ENCODE measurements around the gene TAMALIN.

TAMALIN gene

GRCh38 chr12:52006726-52007157, at the start of gene TAMALIN:
Gene TAMALIN (plus strand): TSS chr12:52006946. CDS start chr12:52007020, 74 bp downstream.
- peak within 1 kb of the TSS; percentile 91 for H3K4me3 Mint-ChIP-seq
- peak within 1 kb of the TSS; percentile 87 for H3K27ac Mint-ChIP-seq
- no peaks in the 10 kb centered on the region for H3K27me3 Mint-ChIP-seq
- H3K36me3 Mint-ChIP-seq: no peaks in the 10 kb centered on the region
- H3K4me1 Mint-ChIP-seq (ENCODE audit: low read depth): peaks cover 22% of the 10 kb centered on the region
- no peaks in the 10 kb centered on the region for H3K9me3 Mint-ChIP-seq (ENCODE audit: low read depth)

- no peaks in the 10 kb centered on the region for H3K27me3 Mint-ChIP-seq
- no peaks in the 10 kb centered on the region for H3K9me3 Mint-ChIP-seq (ENCODE audit: low read depth)
- no peak overlapping the region for H3K4me3 Mint-ChIP-seq
- H3K4me1 Mint-ChIP-seq (ENCODE audit: low read depth): peaks cover 63% of the 10 kb centered on the region
- H3K36me3 Mint-ChIP-seq: peaks cover 3% of the 10 kb centered on the region
- H3K27ac Mint-ChIP-seq: no peak overlapping the region
Measured at GRCh38 chr12:51958542-51958941, 48.2 kb upstream of the TAMALIN start.

- H3K4me3 Mint-ChIP-seq: no peak overlapping the region
- peaks cover 3% of the 10 kb centered on the region for H3K36me3 Mint-ChIP-seq
- peaks cover 56% of the 10 kb centered on the region for H3K4me1 Mint-ChIP-seq (ENCODE audit: low read depth)
- H3K27ac Mint-ChIP-seq: no peak overlapping the region
- no peaks in the 10 kb centered on the region for H3K27me3 Mint-ChIP-seq
- no peaks in the 10 kb centered on the region for H3K9me3 Mint-ChIP-seq (ENCODE audit: low read depth)
Measured at GRCh38 chr12:51959211-51959610, 47.5 kb upstream of the TAMALIN start.

DNA sequence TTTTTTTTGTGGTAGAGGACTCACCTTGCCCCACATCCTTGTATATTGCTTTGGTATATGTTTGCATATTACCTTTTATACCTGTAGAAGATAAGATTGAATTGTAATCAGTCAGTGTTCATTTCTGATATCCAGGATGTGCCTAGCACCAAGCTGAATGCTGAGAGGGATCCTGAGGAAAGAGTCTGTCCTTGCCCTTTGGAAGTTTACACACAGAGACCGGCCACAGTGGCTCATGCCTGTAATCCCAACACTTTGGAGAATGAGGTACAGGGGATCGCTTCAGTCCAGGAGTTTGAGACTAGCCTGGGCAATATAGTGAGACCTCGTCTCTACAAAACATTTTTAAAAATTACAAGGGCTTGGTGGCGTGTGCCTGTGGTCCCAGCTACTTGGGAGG, 46.8 kb upstream of the TAMALIN start:
- H3K27ac Mint-ChIP-seq: no peak overlapping the region
- H3K4me1 Mint-ChIP-seq (ENCODE audit: low read depth): peaks cover 49% of the 10 kb centered on the region
- no peak overlapping the region for H3K4me3 Mint-ChIP-seq
- H3K36me3 Mint-ChIP-seq: peaks cover 3% of the 10 kb centered on the region
- no peaks in the 10 kb centered on the region for H3K27me3 Mint-ChIP-seq
- H3K9me3 Mint-ChIP-seq (ENCODE audit: low read depth): no peaks in the 10 kb centered on the region

- H3K4me1 Mint-ChIP-seq (ENCODE audit: low read depth): peaks cover 43% of the 10 kb centered on the region
- peaks cover 3% of the 10 kb centered on the region for H3K36me3 Mint-ChIP-seq
- no peak overlapping the region for H3K4me3 Mint-ChIP-seq
- H3K27me3 Mint-ChIP-seq: no peaks in the 10 kb centered on the region
- no peaks in the 10 kb centered on the region for H3K9me3 Mint-ChIP-seq (ENCODE audit: low read depth)
- no peak overlapping the region for H3K27ac Mint-ChIP-seq
Measured at GRCh38 chr12:51960488-51960887, 46.3 kb upstream of the TAMALIN start.

DNA sequence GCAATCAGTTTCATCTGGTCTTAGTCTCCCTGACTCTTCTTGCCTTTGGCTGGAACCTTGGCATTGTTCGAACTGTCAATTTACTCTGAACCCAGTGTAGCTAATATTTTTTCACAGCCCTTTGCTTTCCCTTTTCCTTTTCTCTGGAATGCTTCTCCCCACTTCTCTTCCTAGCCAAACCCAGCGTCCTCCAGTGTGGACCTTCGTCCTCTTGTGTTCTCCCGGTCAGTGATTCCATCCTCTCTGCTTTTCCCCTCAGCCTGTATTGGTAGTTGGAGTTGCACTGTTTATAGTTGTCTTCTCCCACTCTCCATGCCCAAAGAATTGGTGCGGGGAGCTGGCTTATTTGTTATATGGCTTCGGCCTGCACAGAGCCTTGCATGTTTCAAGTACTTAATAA, 45.9 kb upstream of the TAMALIN start:
- no peaks in the 10 kb centered on the region for H3K27me3 Mint-ChIP-seq
- H3K4me3 Mint-ChIP-seq: no peak overlapping the region
- H3K27ac Mint-ChIP-seq: no peak overlapping the region
- H3K9me3 Mint-ChIP-seq (ENCODE audit: low read depth): no peaks in the 10 kb centered on the region
- peaks cover 39% of the 10 kb centered on the region for H3K4me1 Mint-ChIP-seq (ENCODE audit: low read depth)
- peaks cover 3% of the 10 kb centered on the region for H3K36me3 Mint-ChIP-seq

DNA sequence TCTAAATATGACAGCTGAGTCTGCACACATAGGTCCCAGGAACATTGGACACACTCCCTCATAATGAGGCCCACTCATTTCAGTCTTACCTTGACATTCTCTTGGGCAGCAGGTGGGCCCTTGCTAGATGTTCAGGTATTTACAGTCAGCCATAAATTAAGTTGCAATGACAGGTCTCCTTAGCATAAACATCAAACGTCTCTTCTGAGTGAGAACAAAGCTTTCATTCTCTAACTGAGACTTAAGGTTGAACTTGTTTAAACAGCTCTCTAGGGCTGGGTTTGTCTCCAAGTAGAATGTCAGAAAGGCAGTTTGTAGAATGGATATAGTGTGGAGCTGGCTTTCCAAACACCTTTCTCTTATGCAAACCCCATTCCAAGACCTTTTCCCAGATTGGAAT, 44.9 kb upstream of the TAMALIN start:
- H3K9me3 Mint-ChIP-seq (ENCODE audit: low read depth): no peaks in the 10 kb centered on the region
- no peak overlapping the region for H3K27ac Mint-ChIP-seq
- H3K27me3 Mint-ChIP-seq: no peaks in the 10 kb centered on the region
- peaks cover 3% of the 10 kb centered on the region for H3K36me3 Mint-ChIP-seq
- H3K4me3 Mint-ChIP-seq: no peak overlapping the region
- peaks cover 36% of the 10 kb centered on the region for H3K4me1 Mint-ChIP-seq (ENCODE audit: low read depth)

DNA sequence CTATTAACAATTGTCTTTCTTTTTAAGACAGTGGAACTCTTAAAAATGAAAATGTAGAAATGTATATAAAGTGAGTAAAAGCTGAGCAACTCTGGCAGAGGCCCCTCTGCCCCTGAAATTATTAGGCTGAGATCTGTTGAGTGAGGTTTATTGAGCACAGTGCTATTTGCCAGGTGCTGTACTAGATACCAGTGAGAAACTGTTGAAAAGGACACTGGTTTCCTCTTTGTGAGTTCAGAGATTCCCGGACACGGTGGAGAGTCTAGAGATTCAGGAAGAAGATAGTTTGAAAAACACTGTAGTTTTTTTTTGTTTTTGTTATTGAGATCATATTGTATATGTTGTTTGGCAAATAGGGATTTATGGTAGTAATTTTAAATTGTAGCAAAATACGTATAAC, 44.0 kb upstream of the TAMALIN start:
- Mint-ChIP-seq H3K9me3 (ENCODE audit: low read depth) (no peaks in the 10 kb centered on the region), H3K4me1 (ENCODE audit: low read depth) (peaks cover 33% of the 10 kb centered on the region), H3K36me3 (peaks cover 3% of the 10 kb centered on the region), H3K27ac (no peak overlapping the region), H3K4me3 (no peak overlapping the region), H3K27me3 (no peaks in the 10 kb centered on the region)

- Mint-ChIP-seq H3K27me3 (no peaks in the 10 kb centered on the region), H3K4me1 (ENCODE audit: low read depth) (peaks cover 30% of the 10 kb centered on the region), H3K4me3 (no peak overlapping the region), H3K9me3 (ENCODE audit: low read depth) (no peaks in the 10 kb centered on the region), H3K27ac (no peak overlapping the region), H3K36me3 (peaks cover 3% of the 10 kb centered on the region)
Measured at GRCh38 chr12:51963477-51963876, 43.3 kb upstream of the TAMALIN start.

GRCh38 chr12:51969643-51970042, 37.1 kb upstream of the TAMALIN start:
- Mint-ChIP-seq H3K27ac (peak overlapping the region; percentile 54), H3K36me3 (no peaks in the 10 kb centered on the region), H3K27me3 (no peaks in the 10 kb centered on the region), H3K9me3 (ENCODE audit: low read depth) (no peaks in the 10 kb centered on the region), H3K4me1 (ENCODE audit: low read depth) (peaks cover 55% of the 10 kb centered on the region), H3K4me3 (peak overlapping the region; percentile 25)

GRCh38 chr12:51970904-51971646, 35.7 kb upstream of the TAMALIN start:
- Mint-ChIP-seq H3K4me1 (ENCODE audit: low read depth) (peaks cover 70% of the 10 kb centered on the region), H3K9me3 (ENCODE audit: low read depth) (no peaks in the 10 kb centered on the region), H3K4me3 (peak overlapping the region; percentile 77), H3K27me3 (no peaks in the 10 kb centered on the region), H3K27ac (peak overlapping the region; percentile 80), H3K36me3 (peaks cover 5% of the 10 kb centered on the region)

- Mint-ChIP-seq H3K36me3 (peaks cover 11% of the 10 kb centered on the region), H3K9me3 (ENCODE audit: low read depth) (no peaks in the 10 kb centered on the region), H3K4me3 (peak overlapping the region; percentile 77), H3K4me1 (ENCODE audit: low read depth) (peaks cover 77% of the 10 kb centered on the region), H3K27ac (peak overlapping the region; percentile 52), H3K27me3 (no peaks in the 10 kb centered on the region)
Measured at GRCh38 chr12:51971679-51972421, 34.9 kb upstream of the TAMALIN start.

- Mint-ChIP-seq H3K27me3 (no peaks in the 10 kb centered on the region), H3K9me3 (ENCODE audit: low read depth) (no peaks in the 10 kb centered on the region), H3K4me3 (peak overlapping the region; percentile 43), H3K36me3 (peaks cover 12% of the 10 kb centered on the region), H3K4me1 (ENCODE audit: low read depth) (peaks cover 78% of the 10 kb centered on the region), H3K27ac (no peak overlapping the region)
Measured at GRCh38 chr12:51972422-51972812, 34.3 kb upstream of the TAMALIN start.

DNA sequence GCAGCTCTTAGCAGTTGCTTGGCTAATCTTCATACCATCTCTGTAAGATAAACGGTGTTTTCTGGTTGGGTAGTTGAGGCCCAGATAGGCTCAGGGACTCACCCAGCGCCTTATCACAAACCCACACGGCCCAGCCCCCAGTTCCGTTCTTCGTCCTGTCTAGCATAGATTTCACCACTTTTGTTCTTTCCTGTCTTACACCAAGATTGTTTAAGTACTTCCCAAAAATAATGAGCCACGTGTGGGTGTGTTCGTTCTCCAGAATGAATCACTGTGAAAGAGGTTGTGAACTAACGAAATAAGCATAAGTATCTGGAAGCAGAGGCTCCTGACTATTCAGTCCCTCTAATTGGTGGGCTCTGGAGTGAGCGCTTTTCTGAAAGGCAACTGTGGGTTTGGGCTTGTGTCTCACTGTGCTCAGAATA, 33.9 kb upstream of the TAMALIN start:
- H3K36me3 Mint-ChIP-seq: peaks cover 12% of the 10 kb centered on the region
- peak overlapping the region; percentile 10 for H3K27ac Mint-ChIP-seq
- peaks cover 78% of the 10 kb centered on the region for H3K4me1 Mint-ChIP-seq (ENCODE audit: low read depth)

DNA sequence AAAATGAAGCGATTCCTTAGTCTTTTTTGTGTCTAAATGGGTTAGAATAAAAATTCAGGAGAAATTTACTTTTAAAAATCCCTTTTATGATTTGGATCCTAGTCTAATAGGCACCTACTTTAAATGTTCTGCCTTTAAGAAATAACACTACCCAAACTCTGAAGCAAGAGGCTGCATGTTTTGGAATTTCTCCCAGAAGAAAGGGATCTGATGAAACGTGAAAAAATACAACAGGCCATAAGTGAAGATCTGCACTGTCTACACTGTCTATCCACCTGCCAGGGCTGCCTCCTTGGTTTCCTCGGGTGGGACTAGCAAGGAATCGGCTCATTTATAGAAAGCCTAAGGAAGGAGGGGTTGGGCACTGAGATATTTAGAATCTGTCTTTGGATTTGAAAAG, 33.2 kb upstream of the TAMALIN start:
- Mint-ChIP-seq H3K4me1 (ENCODE audit: low read depth) (peaks cover 76% of the 10 kb centered on the region), H3K4me3 (peak overlapping the region; percentile 4), H3K27ac (no peak overlapping the region), H3K27me3 (no peaks in the 10 kb centered on the region), H3K9me3 (ENCODE audit: low read depth) (no peaks in the 10 kb centered on the region), H3K36me3 (peaks cover 12% of the 10 kb centered on the region)

More for the DNA sequence above, 33.9 kb upstream of the TAMALIN start:
- H3K9me3 Mint-ChIP-seq (ENCODE audit: low read depth): no peaks in the 10 kb centered on the region
- peak overlapping the region; percentile 43 for H3K4me3 Mint-ChIP-seq
- no peaks in the 10 kb centered on the region for H3K27me3 Mint-ChIP-seq

All from activated naive CD8-positive, alpha-beta T cell (primary cell).